DND-41 (cell line): ENCODE results near the gene VIM.

ENCODE experiments used
- ATAC-seq: fragments of 200-7000 bp; cut with Tn5 transposase; 3 replicates; pipeline ENCODE4 v1.9.1; 2021; ENCODE audit warnings: low read depth; ENCODE audit not compliant: insufficient read depth
- DNase-seq: peaks from one replicate; pipeline ENCODE4 v3.0.0-alpha.2; 2020
- H2AFZ ChIP-seq: 2 replicates; pipeline ENCODE4 v1.6.0; 2012; ENCODE audit warnings: low read depth, low read length
- H3K27ac ChIP-seq: 2 replicates; pipeline ENCODE4 v1.5.1; 2012; ENCODE audit warnings: low read length, inconsistent platforms
- H3K27me3 ChIP-seq: fragments of 200-600 bp; sonication (generic); 2 replicates; pipeline ENCODE4 v1.6.0; 2012; ENCODE audit warnings: low read length, mild to moderate bottlenecking, inconsistent platforms; ENCODE audit not compliant: insufficient read depth, poor library complexity
- H3K36me3 ChIP-seq: 2 replicates; pipeline ENCODE4 v1.5.1; 2012; ENCODE audit warnings: low read length, inconsistent platforms; ENCODE audit not compliant: insufficient read depth
- H3K4me1 ChIP-seq: 2 replicates; pipeline ENCODE4 v1.5.1; 2012; ENCODE audit warnings: mild to moderate bottlenecking, low read length; ENCODE audit not compliant: insufficient read depth
- H3K4me2 ChIP-seq: 2 replicates; pipeline ENCODE4 v1.6.0; 2012; ENCODE audit warnings: mild to moderate bottlenecking, moderate library complexity, low read length, inconsistent platforms; ENCODE audit not compliant: insufficient read depth
- H3K4me3 ChIP-seq, 2 experiments: fragments of 200-600 bp in 1 of 2; shearing (Covaris generic) in 1 of 2; 2 replicates each; pipeline ENCODE4 v1.5.1; 2012 to 2016; ENCODE audit warnings: inconsistent platforms in 2 of 2, low read length in 2 of 2, mild to moderate bottlenecking in 2 of 2, low read depth in 1 of 2, moderate library complexity in 1 of 2
- H3K79me2 ChIP-seq: 2 replicates; pipeline ENCODE4 v1.6.0; 2012; ENCODE audit warnings: low read length, inconsistent platforms; ENCODE audit not compliant: insufficient read depth
- H3K9ac ChIP-seq: 2 replicates; pipeline ENCODE4 v1.6.0; 2012; ENCODE audit warnings: low read depth, mild to moderate bottlenecking, inconsistent platforms, low read length, moderate library complexity
- H3K9me3 ChIP-seq: 2 replicates; pipeline ENCODE4 v1.5.1; 2012; ENCODE audit warnings: low read length, moderate library complexity, mild to moderate bottlenecking, inconsistent platforms; ENCODE audit not compliant: insufficient read depth, severe bottlenecking
- H4K20me1 ChIP-seq: 2 replicates; pipeline ENCODE4 v1.6.0; 2012; ENCODE audit warnings: low read length; ENCODE audit not compliant: insufficient read depth
- EZH2 ChIP-seq: IDR thresholded peaks from 3 replicates; pipeline ENCODE4 v1.6.1; 2012; ENCODE audit warnings: borderline replicate concordance, low read depth, mild to moderate bottlenecking, moderate library complexity, low read length, inconsistent platforms; ENCODE audit not compliant: severe bottlenecking
- TF ChIP-seq, protein P1 (sequence below): IDR thresholded peaks from 2 replicates; pipeline ENCODE4 v1.5.1; 2012; ENCODE audit warnings: borderline replicate concordance, low read length, moderate library complexity, mild to moderate bottlenecking; ENCODE audit not compliant: poor library complexity, severe bottlenecking; ENCODE audit errors: extremely low read depth

Gene VIM

DNA sequence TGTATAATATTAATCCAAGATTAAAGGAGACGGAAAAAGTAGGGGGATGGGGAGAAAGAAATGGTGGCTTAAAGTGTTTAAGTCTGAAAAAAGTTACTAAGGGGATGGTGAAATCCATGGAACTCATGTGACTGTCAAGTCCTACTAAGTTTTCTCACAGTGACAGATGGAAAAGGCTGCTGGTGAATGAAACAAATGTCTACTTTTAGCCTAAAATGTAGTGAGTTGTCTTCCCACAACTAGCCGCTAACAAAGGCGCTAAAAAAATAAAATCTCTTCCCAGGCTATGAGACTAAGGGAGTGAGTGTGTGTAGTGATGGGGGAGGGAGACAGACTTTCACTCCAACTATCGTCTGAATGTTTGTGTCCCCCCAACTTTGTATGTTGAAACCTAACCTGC, 12.6 kb downstream of the VIM start:
- Histone ChIP-seq H3K4me1 (no peaks in the 10 kb centered on the region), H3K36me3 (peaks cover 25% of the 10 kb centered on the region), H3K9ac (no peak overlapping the region), H3K27me3 (no peaks in the 10 kb centered on the region), H2AFZ (no peak overlapping the region), H3K27ac (no peak overlapping the region), H3K9me3 (no peaks in the 10 kb centered on the region), H3K4me2 (no peak overlapping the region), H3K4me3 (no peak overlapping the region), H3K79me2 (no peaks in the 10 kb centered on the region), H4K20me1 (peaks cover 3% of the 10 kb centered on the region; the same call in 1 of the 2 replicates)
- TF ChIP-seq EZH2: no peak
- TF ChIP-seq, protein P1, sequence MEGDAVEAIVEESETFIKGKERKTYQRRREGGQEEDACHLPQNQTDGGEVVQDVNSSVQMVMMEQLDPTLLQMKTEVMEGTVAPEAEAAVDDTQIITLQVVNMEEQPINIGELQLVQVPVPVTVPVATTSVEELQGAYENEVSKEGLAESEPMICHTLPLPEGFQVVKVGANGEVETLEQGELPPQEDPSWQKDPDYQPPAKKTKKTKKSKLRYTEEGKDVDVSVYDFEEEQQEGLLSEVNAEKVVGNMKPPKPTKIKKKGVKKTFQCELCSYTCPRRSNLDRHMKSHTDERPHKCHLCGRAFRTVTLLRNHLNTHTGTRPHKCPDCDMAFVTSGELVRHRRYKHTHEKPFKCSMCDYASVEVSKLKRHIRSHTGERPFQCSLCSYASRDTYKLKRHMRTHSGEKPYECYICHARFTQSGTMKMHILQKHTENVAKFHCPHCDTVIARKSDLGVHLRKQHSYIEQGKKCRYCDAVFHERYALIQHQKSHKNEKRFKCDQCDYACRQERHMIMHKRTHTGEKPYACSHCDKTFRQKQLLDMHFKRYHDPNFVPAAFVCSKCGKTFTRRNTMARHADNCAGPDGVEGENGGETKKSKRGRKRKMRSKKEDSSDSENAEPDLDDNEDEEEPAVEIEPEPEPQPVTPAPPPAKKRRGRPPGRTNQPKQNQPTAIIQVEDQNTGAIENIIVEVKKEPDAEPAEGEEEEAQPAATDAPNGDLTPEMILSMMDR: no peak
- DNase-seq (no peak), ATAC-seq (no peak)

DNA sequence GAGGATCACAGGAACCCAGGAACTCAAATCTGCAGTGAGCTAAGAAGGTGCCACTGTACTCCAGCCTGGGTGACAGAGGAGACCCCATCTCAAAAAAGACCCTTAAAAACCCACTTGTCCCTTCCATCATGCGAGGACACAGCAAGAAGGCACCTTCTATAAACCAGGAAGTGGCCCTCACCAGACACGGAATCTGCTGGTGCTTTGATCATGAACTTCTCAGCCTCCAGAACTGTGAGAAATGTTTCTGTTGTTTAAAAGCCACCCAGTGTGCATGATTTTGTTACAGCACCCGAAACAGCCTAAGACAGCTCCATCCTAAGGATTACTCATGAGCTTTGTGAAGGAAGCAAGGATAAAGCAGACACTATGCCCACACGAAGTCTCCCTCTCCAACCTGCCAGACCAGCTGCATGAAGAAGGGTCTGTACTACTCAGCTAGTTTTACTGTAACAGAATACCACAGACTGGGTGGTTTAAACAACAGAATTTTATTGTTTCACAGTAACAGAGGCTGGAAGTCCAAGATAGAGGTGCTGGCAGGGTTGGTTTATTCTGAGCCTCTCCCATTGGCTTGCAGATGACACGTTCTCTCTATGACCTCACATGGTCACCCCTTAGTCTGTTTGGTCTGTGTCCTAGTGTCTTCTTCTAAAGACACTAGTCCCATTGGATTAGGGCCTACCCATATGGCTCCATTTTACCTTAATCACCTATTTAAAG, 13.7 kb downstream of the VIM start:
- Histone ChIP-seq H3K79me2 (no peaks in the 10 kb centered on the region), H3K27me3 (no peaks in the 10 kb centered on the region), H3K4me2 (no peak overlapping the region), H3K9ac (no peak overlapping the region), H3K27ac (no peak overlapping the region), H3K36me3 (peaks cover 13% of the 10 kb centered on the region; the same call in 1 of the 2 replicates), H3K4me1 (no peaks in the 10 kb centered on the region), H4K20me1 (no peaks in the 10 kb centered on the region), H2AFZ (no peak overlapping the region), H3K9me3 (no peaks in the 10 kb centered on the region), H3K4me3 (no peak overlapping the region)
- TF ChIP-seq, protein P1: no peak
- no peak for TF ChIP-seq EZH2
- DNase-seq (no peak), ATAC-seq (no peak)

DNA sequence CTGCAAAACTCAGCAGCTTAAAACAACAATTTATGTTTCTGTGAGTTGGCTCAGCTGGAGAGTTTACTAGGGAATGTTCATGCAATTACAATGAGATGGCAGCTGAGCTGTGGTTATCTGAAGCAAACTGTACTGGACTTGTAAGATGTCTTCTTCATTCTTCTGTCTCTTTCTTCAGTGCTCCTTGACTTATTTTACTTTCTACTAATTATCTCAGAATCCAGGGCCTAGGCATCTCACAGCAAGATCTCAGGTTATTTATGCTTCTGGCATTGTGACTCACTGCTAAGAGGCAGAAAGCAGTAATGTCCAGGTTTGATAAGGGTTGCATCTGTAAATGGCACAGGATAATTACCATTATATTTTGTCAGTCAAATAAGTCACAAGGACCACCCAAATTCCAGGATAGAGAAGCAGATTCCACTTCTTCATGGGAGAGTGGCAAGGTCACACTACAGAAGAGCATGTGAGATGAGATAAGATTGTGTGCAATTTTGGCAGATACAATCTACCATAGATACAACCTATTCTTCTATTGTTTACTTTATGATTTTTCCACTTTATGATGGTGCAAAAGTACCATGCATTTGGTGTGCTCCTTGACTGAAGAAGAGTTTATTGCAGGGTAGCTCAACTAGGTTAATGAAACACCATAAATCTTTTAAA, 16.8 kb downstream of the VIM start:
- Histone ChIP-seq H3K9me3 (no peaks in the 10 kb centered on the region), H3K4me1 (no peaks in the 10 kb centered on the region), H3K9ac (no peak overlapping the region), H3K36me3 (no peaks in the 10 kb centered on the region), H3K4me2 (no peak overlapping the region), H3K27me3 (no peaks in the 10 kb centered on the region), H3K79me2 (no peaks in the 10 kb centered on the region), H2AFZ (no peak overlapping the region), H3K27ac (no peak overlapping the region), H3K4me3 (no peak overlapping the region), H4K20me1 (no peaks in the 10 kb centered on the region)
- ATAC-seq (no peak), DNase-seq (no peak)
- TF ChIP-seq, protein P1: no peak
- TF ChIP-seq EZH2: no peak
